ENCODE results near the gene CEMIP. TPM values are rescaled to one million over a fixed set of nuclear protein-coding genes. Genes with fewer than 3 reads are reported as not detected.

CEMIP gene
- total RNA-seq, 1 experiment from 2014 or later: 3.5 TPM

DNA sequence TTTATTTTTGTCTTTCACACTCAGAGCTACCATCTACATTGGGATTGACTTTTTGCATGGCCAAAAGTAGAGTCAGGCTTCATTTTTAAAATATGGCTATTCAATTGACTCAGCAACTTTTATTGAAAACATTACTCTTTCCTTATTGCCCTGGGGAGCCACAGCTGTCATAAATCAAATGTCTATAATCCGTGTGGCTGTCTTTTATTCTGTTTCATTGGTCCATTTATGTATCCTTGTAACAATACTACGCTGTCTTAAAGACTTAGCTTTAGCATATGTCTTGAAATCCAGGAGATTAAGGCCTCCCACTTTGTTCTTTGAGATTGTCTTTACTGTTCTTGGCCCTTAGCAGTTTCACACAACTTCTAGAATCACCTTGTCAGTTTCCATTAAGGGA, 55.2 kb downstream of the CEMIP start:
- H3K9me2 ChIP-seq (ENCODE audit: insufficient read depth): no peaks in the 10 kb centered on the region
- no peak for TF ChIP-seq POLR2AphosphoS5 (IDR thresholded peaks at IDR 0.05; ENCODE audit: low read depth, low read length)
- no peak for TF ChIP-seq SIN3A (IDR thresholded peaks at IDR 0.05; ENCODE audit: low read depth)
- TF ChIP-seq RAD21 (IDR thresholded peaks at IDR 0.05; ENCODE audit: low read depth): no peak
- TF ChIP-seq, protein P1, sequence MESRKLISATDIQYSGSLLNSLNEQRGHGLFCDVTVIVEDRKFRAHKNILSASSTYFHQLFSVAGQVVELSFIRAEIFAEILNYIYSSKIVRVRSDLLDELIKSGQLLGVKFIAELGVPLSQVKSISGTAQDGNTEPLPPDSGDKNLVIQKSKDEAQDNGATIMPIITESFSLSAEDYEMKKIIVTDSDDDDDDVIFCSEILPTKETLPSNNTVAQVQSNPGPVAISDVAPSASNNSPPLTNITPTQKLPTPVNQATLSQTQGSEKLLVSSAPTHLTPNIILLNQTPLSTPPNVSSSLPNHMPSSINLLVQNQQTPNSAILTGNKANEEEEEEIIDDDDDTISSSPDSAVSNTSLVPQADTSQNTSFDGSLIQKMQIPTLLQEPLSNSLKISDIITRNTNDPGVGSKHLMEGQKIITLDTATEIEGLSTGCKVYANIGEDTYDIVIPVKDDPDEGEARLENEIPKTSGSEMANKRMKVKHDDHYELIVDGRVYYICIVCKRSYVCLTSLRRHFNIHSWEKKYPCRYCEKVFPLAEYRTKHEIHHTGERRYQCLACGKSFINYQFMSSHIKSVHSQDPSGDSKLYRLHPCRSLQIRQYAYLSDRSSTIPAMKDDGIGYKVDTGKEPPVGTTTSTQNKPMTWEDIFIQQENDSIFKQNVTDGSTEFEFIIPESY (IDR thresholded peaks at IDR 0.05; ENCODE audit: extremely low read depth, insufficient replicate concordance, low read length): no peak
- H3K27me3 ChIP-seq (ENCODE audit: insufficient read depth, low read length): no peaks in the 10 kb centered on the region
- CTCF ChIA-PET: interaction anchor here (1.0 kb wide), 1 partner anchor 137 kb away, joined by 5 read pairs; no protein-coding TSS in a partner anchor
- no peak overlapping the region for H3K4me2 ChIP-seq (ENCODE audit: low read length)
- no peaks in the 10 kb centered on the region for H3K36me3 ChIP-seq (ENCODE audit: control insufficient read depth in 1 of 2, insufficient read depth in 2 of 2, low read length in 2 of 2)
- intact Hi-C loops (cut with micrococcal nuclease): loop anchor here (2.0 kb wide), 1 partner anchor 136 kb away; no protein-coding TSS in a partner anchor
- no peaks in the 10 kb centered on the region for H3K79me2 ChIP-seq (ENCODE audit: insufficient read depth, low read length)
- DNase-seq (ENCODE audit: low read depth, low spot score) (no peak), ATAC-seq (no peak)
- H3K4me1 ChIP-seq (ENCODE audit: control insufficient read depth in 1 of 2, insufficient read depth in 2 of 2, low read length in 2 of 2): peaks cover 8 to 21% of the 10 kb centered on the region in 2 experiments
- POLR2A ChIA-PET: interaction anchor here (1.8 kb wide), 1 partner anchor 10 kb away, joined by 5 read pairs; no protein-coding TSS in a partner anchor
- H3K4me3 ChIP-seq (replicated peaks in 1 of 2; ENCODE audit: low read depth in 1 of 2, low read length in 2 of 2): no peak overlapping the region
- H3K27ac ChIP-seq (ENCODE audit: low read depth, low read length): no peak overlapping the region
- BruUV-seq (replicated peaks): no TSS peak
- RAD21 ChIA-PET (ENCODE audit: low non-redundant PET in 1 of 2, low total read pairs in 2 of 2, uncharacterized antibody in 2 of 2, unreplicated experiment in 2 of 2): no interaction called here
- no peak overlapping the region for H3K9ac ChIP-seq (ENCODE audit: low read length)
- H2AFZ ChIP-seq (ENCODE audit: low read depth, low read length, poor library complexity, severe bottlenecking): peak overlapping the region; percentile 48
- H4K20me1 ChIP-seq (ENCODE audit: insufficient read depth): no peaks in the 10 kb centered on the region
- no peaks in the 10 kb centered on the region for H3K9me3 ChIP-seq (ENCODE audit: control insufficient read depth in 1 of 2, insufficient read depth in 1 of 2, low read depth in 1 of 2, low read length in 2 of 2)

DNA sequence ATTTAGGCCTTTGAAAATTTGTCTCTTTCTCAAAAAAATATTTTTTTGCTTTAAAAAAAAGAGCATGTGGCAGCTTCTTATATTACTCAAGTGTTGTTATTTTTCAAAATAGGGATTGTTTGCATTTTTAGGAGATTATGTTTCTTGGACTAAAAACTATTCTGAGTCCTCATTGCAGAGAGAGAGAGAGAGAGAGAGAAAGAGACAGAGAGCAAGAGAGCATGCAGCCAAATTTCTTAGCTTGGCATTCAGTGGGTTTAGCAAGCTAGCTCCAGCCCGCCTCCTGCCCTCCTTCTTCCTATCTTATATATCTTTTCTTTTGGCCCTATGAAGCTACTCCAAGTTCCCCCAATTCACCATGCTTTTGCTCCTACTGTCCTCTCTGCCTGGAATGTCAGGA, 55.7 kb downstream of the CEMIP start:
- no TSS peak for BruUV-seq (replicated peaks)
- Histone ChIP-seq H3K9me2 (ENCODE audit: insufficient read depth) (no peaks in the 10 kb centered on the region), H3K79me2 (ENCODE audit: insufficient read depth, low read length) (no peaks in the 10 kb centered on the region), H3K36me3 (ENCODE audit: control insufficient read depth in 1 of 2, insufficient read depth in 2 of 2, low read length in 2 of 2) (no peaks in the 10 kb centered on the region), H3K27me3 (ENCODE audit: insufficient read depth, low read length) (no peaks in the 10 kb centered on the region), H3K9ac (ENCODE audit: low read length) (no peak overlapping the region), H3K4me3 (replicated peaks in 1 of 2; ENCODE audit: low read depth in 1 of 2, low read length in 2 of 2) (no peak overlapping the region), H3K4me1 (ENCODE audit: control insufficient read depth in 1 of 2, insufficient read depth in 2 of 2, low read length in 2 of 2) (peaks cover 13 to 26% of the 10 kb centered on the region in 2 experiments), H2AFZ (ENCODE audit: low read depth, low read length, poor library complexity, severe bottlenecking) (peak overlapping the region; percentile 54), H3K9me3 (ENCODE audit: control insufficient read depth in 1 of 2, insufficient read depth in 1 of 2, low read depth in 1 of 2, low read length in 2 of 2) (no peaks in the 10 kb centered on the region), H3K27ac (ENCODE audit: low read depth, low read length) (no peak overlapping the region), H4K20me1 (ENCODE audit: insufficient read depth) (no peaks in the 10 kb centered on the region), H3K4me2 (ENCODE audit: low read length) (no peak overlapping the region)
- no peak for DNase-seq (ENCODE audit: low read depth, low spot score)
- ChIA-PET CTCF (interaction anchor here (1.0 kb wide), 1 partner anchor 136 kb away, joined by 5 read pairs; no protein-coding TSS in a partner anchor), POLR2A (interaction anchor here (1.8 kb wide), 1 partner anchor 9 kb away, joined by 5 read pairs; no protein-coding TSS in a partner anchor), RAD21 (ENCODE audit: low non-redundant PET in 1 of 2, low total read pairs in 2 of 2, uncharacterized antibody in 2 of 2, unreplicated experiment in 2 of 2) (no interaction called here)
- intact Hi-C loops (cut with micrococcal nuclease): loop anchor here (2.0 kb wide), 1 partner anchor 136 kb away; no protein-coding TSS in a partner anchor
- TF ChIP-seq SRF (IDR thresholded peaks at IDR 0.05; ENCODE audit: low read depth) (no peak), POLR2AphosphoS5 (IDR thresholded peaks at IDR 0.05; ENCODE audit: low read depth, low read length) (no peak), ELF1 (IDR thresholded peaks at IDR 0.05; ENCODE audit: borderline replicate concordance, low read depth) (no peak), CBX3 (IDR thresholded peaks at IDR 0.05; ENCODE audit: low read depth) (no peak), TCF7L2 (IDR thresholded peaks at IDR 0.05; ENCODE audit: borderline replicate concordance, extremely low read depth, insufficient read depth, insufficient read length) (no peak), JUND (IDR thresholded peaks at IDR 0.05) (no peak), POLR2A (IDR thresholded peaks at IDR 0.05; ENCODE audit: borderline replicate concordance, extremely low read depth, insufficient read depth, insufficient read length) (no peak), CEBPB (IDR thresholded peaks at IDR 0.05; ENCODE audit: low read depth) (no peak), SP1 (IDR thresholded peaks at IDR 0.05; ENCODE audit: low read depth) (no peak), RAD21 (IDR thresholded peaks at IDR 0.05; ENCODE audit: low read depth) (no peak), EGR1 (IDR thresholded peaks at IDR 0.05; ENCODE audit: low read depth) (no peak)
- TF ChIP-seq, protein P2, sequence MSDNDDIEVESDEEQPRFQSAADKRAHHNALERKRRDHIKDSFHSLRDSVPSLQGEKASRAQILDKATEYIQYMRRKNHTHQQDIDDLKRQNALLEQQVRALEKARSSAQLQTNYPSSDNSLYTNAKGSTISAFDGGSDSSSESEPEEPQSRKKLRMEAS (IDR thresholded peaks at IDR 0.05): no peak
- no peak for ATAC-seq

Data from HCT116 (cell line).